Loucy (cell line): ENCODE measurements around the gene NXN.

Experiments
- H2AFZ ChIP-seq: fragments of 200-600 bp; sonication (generic); 2 replicates; pipeline ENCODE4 v1.6.0; 2016; ENCODE audit warnings: antibody characterized with exemption, mild to moderate bottlenecking, low read length, moderate library complexity
- H3F3A ChIP-seq: fragments of 200-600 bp; 2 replicates; pipeline ENCODE4 v1.6.0; 2016; ENCODE audit warnings: antibody characterized with exemption, low read depth, mild to moderate bottlenecking
- H3K27me3 ChIP-seq: fragments of 200-600 bp; sonication (generic); 2 replicates; pipeline ENCODE4 v1.6.1; 2014; ENCODE audit warnings: low read length, mild to moderate bottlenecking; ENCODE audit not compliant: insufficient read depth, poor library complexity, severe bottlenecking
- H3K36me3 ChIP-seq: fragments of 200-600 bp; sonication (generic); 2 replicates; pipeline ENCODE4 v1.6.1; 2016; ENCODE audit warnings: low read length; ENCODE audit not compliant: insufficient read depth
- H3K4me1 ChIP-seq: fragments of 200-600 bp; sonication (generic); 2 replicates; pipeline ENCODE4 v1.5.1; 2014; ENCODE audit warnings: low read length, mild to moderate bottlenecking; ENCODE audit not compliant: insufficient read depth, poor library complexity, severe bottlenecking
- H3K4me2 ChIP-seq: fragments of 200-600 bp; sonication (generic); 2 replicates; pipeline ENCODE4 v1.6.0; 2014; ENCODE audit warnings: antibody characterized with exemption, low read length, low read depth, mild to moderate bottlenecking; ENCODE audit not compliant: poor library complexity, severe bottlenecking
- H3K4me3 ChIP-seq: fragments of 200-600 bp; sonication (generic); 2 replicates; pipeline ENCODE4 v1.5.1; 2014; ENCODE audit warnings: low read length, mild to moderate bottlenecking, mixed read lengths; ENCODE audit not compliant: poor library complexity, severe bottlenecking
- H3K79me2 ChIP-seq: fragments of 200-600 bp; sonication (generic); 2 replicates; pipeline ENCODE4 v1.6.1; 2014; ENCODE audit warnings: low read length; ENCODE audit not compliant: insufficient read depth
- H3K9ac ChIP-seq: fragments of 200-600 bp; sonication (generic); 2 replicates; pipeline ENCODE4 v1.6.0; 2014; ENCODE audit warnings: mild to moderate bottlenecking, low read depth, low read length, moderate library complexity; ENCODE audit not compliant: poor library complexity, severe bottlenecking
- H3K9me2 ChIP-seq: fragments of 200-600 bp; sonication (generic); replicated peaks from 2 replicates; pipeline ENCODE4 v1.6.1; 2016; ENCODE audit warnings: low read depth, low read length, mixed read lengths
- H3K9me3 ChIP-seq: fragments of 200-600 bp; sonication (generic); 2 replicates; pipeline ENCODE4 v1.6.1; 2014; ENCODE audit warnings: mild to moderate bottlenecking, antibody characterized with exemption, low read length, low read depth; ENCODE audit not compliant: insufficient read depth
- H4K20me1 ChIP-seq: fragments of 200-600 bp; sonication (generic); 2 replicates; pipeline ENCODE4 v1.6.0; 2014; ENCODE audit warnings: antibody characterized with exemption, low read length, mild to moderate bottlenecking; ENCODE audit not compliant: insufficient read depth, poor library complexity, severe bottlenecking
- EZH2phosphoT487 ChIP-seq: fragments of 200-600 bp; IDR thresholded peaks from 2 replicates; pipeline ENCODE4 v1.6.1; 2018; ENCODE audit warnings: antibody characterized with exemption, mild to moderate bottlenecking, moderate library complexity, borderline replicate concordance
- TF ChIP-seq, protein P1 (sequence below): fragments of 200-600 bp; sonication (generic); conservative IDR thresholded peaks from 2 replicates; pipeline ENCODE4 v1.5.1; 2014; ENCODE audit warnings: mild to moderate bottlenecking, antibody characterized with exemption, low read length

NXN gene

DNA sequence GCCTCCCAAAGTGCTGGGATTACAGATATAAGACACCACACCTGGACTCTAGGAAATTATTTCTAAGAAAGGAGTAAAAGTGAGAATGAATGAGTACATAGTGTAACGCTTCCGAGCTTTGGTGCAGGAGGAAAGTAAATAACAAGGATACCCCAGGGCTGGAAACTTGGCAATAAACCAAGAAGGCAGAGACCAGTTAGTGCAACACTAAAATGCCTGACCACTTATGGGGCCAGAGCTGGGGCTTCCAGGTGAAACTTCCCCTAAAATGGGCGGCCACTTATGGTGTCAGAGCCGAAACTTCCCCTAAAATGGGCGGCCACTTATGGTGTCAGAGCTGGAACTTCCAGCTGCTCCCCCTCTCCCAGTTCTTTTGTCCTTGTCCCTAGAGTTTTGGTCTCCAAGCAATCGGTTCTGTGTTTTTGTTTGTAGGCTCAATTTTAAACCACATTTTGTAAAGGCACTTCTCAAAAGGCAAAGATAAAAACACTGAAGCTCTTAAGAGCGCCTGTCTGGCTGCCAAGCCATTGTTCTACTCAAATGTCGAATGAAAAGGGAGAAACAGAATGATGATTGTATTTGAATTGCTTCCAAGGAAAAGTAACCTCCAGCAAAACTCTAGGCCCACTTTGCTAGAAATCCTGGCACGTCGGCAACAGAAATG is 63.9 kb downstream of the NXN start:
- H3F3A ChIP-seq, result no peaks in the 10 kb centered on the region
- H3K4me1 ChIP-seq, result no peaks in the 10 kb centered on the region
- no peak overlapping the region for H3K4me3 ChIP-seq
- H3K36me3 ChIP-seq, result no peaks in the 10 kb centered on the region
- no peak overlapping the region for H3K4me2 ChIP-seq
- no peaks in the 10 kb centered on the region for H3K9me2 ChIP-seq
- no peak overlapping the region for H2AFZ ChIP-seq
- no peaks in the 10 kb centered on the region for H3K27me3 ChIP-seq
- H3K9me3 ChIP-seq, result peaks cover 5% of the 10 kb centered on the region; the same call in 1 of the 2 replicates
- no peaks in the 10 kb centered on the region for H3K79me2 ChIP-seq
- TF ChIP-seq EZH2phosphoT487, result no peak
- TF ChIP-seq, protein P1, sequence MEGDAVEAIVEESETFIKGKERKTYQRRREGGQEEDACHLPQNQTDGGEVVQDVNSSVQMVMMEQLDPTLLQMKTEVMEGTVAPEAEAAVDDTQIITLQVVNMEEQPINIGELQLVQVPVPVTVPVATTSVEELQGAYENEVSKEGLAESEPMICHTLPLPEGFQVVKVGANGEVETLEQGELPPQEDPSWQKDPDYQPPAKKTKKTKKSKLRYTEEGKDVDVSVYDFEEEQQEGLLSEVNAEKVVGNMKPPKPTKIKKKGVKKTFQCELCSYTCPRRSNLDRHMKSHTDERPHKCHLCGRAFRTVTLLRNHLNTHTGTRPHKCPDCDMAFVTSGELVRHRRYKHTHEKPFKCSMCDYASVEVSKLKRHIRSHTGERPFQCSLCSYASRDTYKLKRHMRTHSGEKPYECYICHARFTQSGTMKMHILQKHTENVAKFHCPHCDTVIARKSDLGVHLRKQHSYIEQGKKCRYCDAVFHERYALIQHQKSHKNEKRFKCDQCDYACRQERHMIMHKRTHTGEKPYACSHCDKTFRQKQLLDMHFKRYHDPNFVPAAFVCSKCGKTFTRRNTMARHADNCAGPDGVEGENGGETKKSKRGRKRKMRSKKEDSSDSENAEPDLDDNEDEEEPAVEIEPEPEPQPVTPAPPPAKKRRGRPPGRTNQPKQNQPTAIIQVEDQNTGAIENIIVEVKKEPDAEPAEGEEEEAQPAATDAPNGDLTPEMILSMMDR, result no peak
- no peak overlapping the region for H3K9ac ChIP-seq
- H4K20me1 ChIP-seq, result no peaks in the 10 kb centered on the region

DNA sequence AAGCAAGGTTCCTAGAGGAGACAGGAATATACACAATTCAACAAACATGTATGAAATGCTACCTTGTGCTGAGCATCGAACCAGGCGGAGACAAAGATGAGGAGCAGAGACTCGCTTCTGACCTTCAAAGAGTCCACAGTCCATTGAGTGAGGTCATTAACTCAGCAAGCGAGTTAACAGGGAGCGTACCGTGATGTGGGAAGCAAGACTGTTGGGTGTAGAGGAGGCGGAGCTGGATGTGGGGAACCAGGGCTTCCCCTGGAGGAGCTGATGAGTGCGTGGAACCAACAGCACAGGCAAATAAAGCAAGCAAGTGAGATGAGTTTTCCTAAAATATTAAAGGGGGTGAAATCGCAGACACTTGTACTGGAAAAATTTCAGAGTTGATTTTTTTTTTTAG is 65.0 kb downstream of the NXN start:
- H3K9me2 ChIP-seq, result no peaks in the 10 kb centered on the region
- TF ChIP-seq EZH2phosphoT487, result no peak
- TF ChIP-seq, protein P1, result no peak

DNA sequence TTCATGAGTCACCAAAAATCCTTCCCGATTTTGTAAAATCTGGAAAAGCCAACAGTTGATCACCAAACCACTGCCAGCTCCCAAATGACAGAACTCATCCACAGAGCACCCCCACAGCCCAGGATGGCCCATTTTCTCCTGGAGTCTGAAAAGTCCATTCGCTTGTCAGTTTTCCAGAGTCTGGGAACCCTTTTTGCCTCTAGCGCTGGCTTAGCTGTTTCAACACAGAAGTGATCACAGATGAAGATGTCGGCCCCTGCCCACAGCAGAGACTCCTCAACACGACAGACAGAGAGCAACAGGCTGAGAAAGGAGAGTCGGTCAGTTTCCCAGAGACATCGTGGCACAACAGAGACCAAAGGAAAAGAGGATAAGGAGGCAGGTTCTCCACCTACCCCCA is 66.4 kb downstream of the NXN start:
- Histone ChIP-seq H3K36me3 (no peaks in the 10 kb centered on the region), H3K4me1 (no peaks in the 10 kb centered on the region), H3K9me2 (no peaks in the 10 kb centered on the region), H3F3A (no peaks in the 10 kb centered on the region), H3K9ac (no peak overlapping the region), H3K79me2 (no peaks in the 10 kb centered on the region), H2AFZ (no peak overlapping the region), H3K4me3 (no peak overlapping the region), H3K9me3 (no peaks in the 10 kb centered on the region; the same call in 1 of the 2 replicates), H4K20me1 (no peaks in the 10 kb centered on the region), H3K27me3 (no peaks in the 10 kb centered on the region), H3K4me2 (no peak overlapping the region)
- TF ChIP-seq, protein P1, result no peak
- no peak for TF ChIP-seq EZH2phosphoT487

More for the DNA sequence above, 65.0 kb downstream of the NXN start:
- no peak overlapping the region for H3K9ac ChIP-seq
- no peaks in the 10 kb centered on the region for H3K4me1 ChIP-seq
- no peaks in the 10 kb centered on the region for H3K27me3 ChIP-seq
- no peak overlapping the region for H3K4me3 ChIP-seq
- H2AFZ ChIP-seq, result no peak overlapping the region
- H3F3A ChIP-seq, result no peaks in the 10 kb centered on the region
- H3K4me2 ChIP-seq, result no peak overlapping the region
- H4K20me1 ChIP-seq, result no peaks in the 10 kb centered on the region
- H3K79me2 ChIP-seq, result no peaks in the 10 kb centered on the region
- no peaks in the 10 kb centered on the region for H3K36me3 ChIP-seq
- H3K9me3 ChIP-seq, result no peaks in the 10 kb centered on the region; the same call in 1 of the 2 replicates
